ENCODE results near the gene NTM.

The NTM gene

GRCh38 chr11:131428853-131429252, 58.4 kb downstream of the NTM start:
- no peak for TF ChIP-seq CTCF (IDR thresholded peaks at IDR 0.05; ENCODE audit: low read depth, low read length, missing control alignments)
- DNase-seq (ENCODE audit: low read depth), result no peak
- no peak overlapping the region for H3K4me3 ChIP-seq (ENCODE audit: low read depth, low read length)

GRCh38 chr11:131430473-131431208, 60.2 kb downstream of the NTM start:
- TF ChIP-seq CTCF (IDR thresholded peaks at IDR 0.05; ENCODE audit: low read depth, low read length, missing control alignments), result no peak
- DNase-seq (ENCODE audit: low read depth), result no peak
- H3K4me3 ChIP-seq (ENCODE audit: low read depth, low read length), result no peak overlapping the region

- no peak for DNase-seq (ENCODE audit: low read depth)
- no peak overlapping the region for H3K4me3 ChIP-seq (ENCODE audit: low read depth, low read length)
- no peak for TF ChIP-seq CTCF (IDR thresholded peaks at IDR 0.05; ENCODE audit: low read depth, low read length, missing control alignments)
These were observed 70.8 kb downstream of the NTM start for GRCh38 chr11:131441051-131441810.

GRCh38 chr11:131446590-131447275, 76.3 kb downstream of the NTM start:
- DNase-seq (ENCODE audit: low read depth), result no peak
- no peak for TF ChIP-seq CTCF (IDR thresholded peaks at IDR 0.05; ENCODE audit: low read depth, low read length, missing control alignments)
- H3K4me3 ChIP-seq (ENCODE audit: low read depth, low read length), result no peak overlapping the region

- no peak for TF ChIP-seq CTCF (IDR thresholded peaks at IDR 0.05; ENCODE audit: low read depth, low read length, missing control alignments)
- H3K4me3 ChIP-seq (ENCODE audit: low read depth, low read length), result no peak overlapping the region
- DNase-seq (ENCODE audit: low read depth), result no peak
These were observed 76.9 kb downstream of the NTM start for GRCh38 chr11:131447277-131447815.

- DNase-seq (ENCODE audit: low read depth), result no peak
- no peak overlapping the region for H3K4me3 ChIP-seq (ENCODE audit: low read depth, low read length)
- TF ChIP-seq CTCF (IDR thresholded peaks at IDR 0.05; ENCODE audit: low read depth, low read length, missing control alignments), result no peak
These were observed 77.5 kb downstream of the NTM start for GRCh38 chr11:131447898-131448297.

Data from GM12864 (cell line).